Measurements from ENCODE around the gene TGFB3. TPM values are rescaled to one million over a fixed set of nuclear protein-coding genes. Genes with fewer than 3 reads are reported as not detected.

Gene TGFB3
- total RNA-seq, 1 donor from 2014 or later = 315 TPM

Other genes starting within 250 kb of the TGFB3 start
- 39.9 TPM for gene IFT43, start 3.8 kb upstream of the TGFB3 start, total RNA-seq
- 62.4 TPM for gene GPATCH2L, start 169.9 kb upstream of the TGFB3 start, total RNA-seq